ENCODE data around the gene HSPA9.
"Not testable (repeated sequence)": the region's sequence is repeated elsewhere in the genome, so short reads cannot be mapped to it uniquely, and the experiment has no call there.

Gene HSPA9

GRCh38 chr5:138528744-138529469 lies 46.3 kb downstream of the HSPA9 start:
- no peak for DNase-seq

GRCh38 chr5:138528208-138528607 lies 47.0 kb downstream of the HSPA9 start:
- no peak for DNase-seq

- no peak for DNase-seq
Observed at GRCh38 chr5:138527170-138527569, 48.0 kb downstream of the HSPA9 start.

GRCh38 chr5:138523406-138523805 lies 51.8 kb downstream of the HSPA9 start:
- DNase-seq = no peak

- no peak for DNase-seq
Observed at GRCh38 chr5:138520971-138521370, 54.2 kb downstream of the HSPA9 start.

- no peak for DNase-seq
Observed at GRCh38 chr5:138517437-138517836, 57.8 kb downstream of the HSPA9 start.

GRCh38 chr5:138515556-138516245 lies 59.5 kb downstream of the HSPA9 start:
- no peak for DNase-seq

GRCh38 chr5:138514021-138514420 lies 61.2 kb downstream of the HSPA9 start:
- no peak for DNase-seq

- no peak for DNase-seq
Observed at GRCh38 chr5:138508958-138509357, 66.2 kb downstream of the HSPA9 start.

GRCh38 chr5:138507485-138507884 lies 67.7 kb downstream of the HSPA9 start:
- DNase-seq = not testable (repeated sequence)

GRCh38 chr5:138506370-138507306 lies 68.6 kb downstream of the HSPA9 start:
- DNase-seq = no peak

- DNase-seq = no peak
Observed at GRCh38 chr5:138504799-138505198, 70.4 kb downstream of the HSPA9 start.

All from stimulated activated CD4-positive, alpha-beta T cell treated with anti-CD3 and anti-CD28 coated beads, Interleukin-4, amount 100 ng/mL, for 24 hours (primary cell).